K562 (cell line): ENCODE data around the gene OR2B2. TPM values are rescaled to one million over a fixed set of nuclear protein-coding genes. Genes with fewer than 3 reads are reported as not detected.
A peak's percentile ranks its signal among the peaks of the same experiment; 100 is the strongest.

ENCODE experiments used
- ETV1 ChIP-seq: fragments of 450-650 bp; conservative IDR thresholded peaks from 2 replicates; pipeline ENCODE4 v1.6.1; 2016; ENCODE audit warnings: missing genetic modification characterization, control low read depth, low read depth, missing compliant biosample characterization
- FOXP1 ChIP-seq: sonication (generic); formaldehyde crosslinking; IDR thresholded peaks from 2 replicates; pipeline ENCODE4 v1.8.0; 2022; ENCODE audit warnings: mild to moderate bottlenecking, missing genetic modification reagents
- HES1 ChIP-seq: fragments of 450-650 bp; IDR thresholded peaks from 2 replicates; pipeline ENCODE4 v1.6.1; 2016; ENCODE audit warnings: low read depth, mild to moderate bottlenecking, moderate library complexity
- SMAD3 ChIP-seq: fragments of 450-650 bp; formaldehyde crosslinking; conservative IDR thresholded peaks from 2 replicates; pipeline ENCODE4 v1.4.0; 2020; ENCODE audit warnings: mild to moderate bottlenecking
- YY1 ChIP-seq, 3 experiments: IDR thresholded peaks; 2 replicates each; pipeline ENCODE4 v1.6.1; 2011; ENCODE audit warnings: low read length in 2 of 3, mild to moderate bottlenecking in 2 of 3, moderate library complexity in 2 of 3, borderline replicate concordance in 1 of 3, control low read depth in 1 of 3, low read depth in 1 of 3; ENCODE audit not compliant: insufficient read depth in 3 of 3, insufficient replicate concordance in 2 of 3, control insufficient read depth in 1 of 3, insufficient read length in 1 of 3; ENCODE audit errors: extremely low read depth in 1 of 3
- ZNF639 ChIP-seq, 2 experiments: fragments of 200-800 bp in 1 of 2; sonication (Bioruptor generic) in 1 of 2; sonication (generic) in 1 of 2; formaldehyde crosslinking in 1 of 2; IDR thresholded peaks in 1 of 2; conservative IDR thresholded peaks in 1 of 2; 2 replicates each; pipeline versions ENCODE4 v1.5.0 to v1.6.1; 2016 to 2020; ENCODE audit warnings: missing compliant biosample characterization in 1 of 2, missing genetic modification characterization in 1 of 2, missing genetic modification reagents in 1 of 2
- ZNF785 ChIP-seq: fragments of 250-450 bp; sonication (Bioruptor Pico); IDR thresholded peaks from 2 replicates; pipeline ENCODE4 v1.4.0; 2020; ENCODE audit warnings: mild to moderate bottlenecking
- polyA plus RNA-seq, 8 experiments: library from polyadenylated mRNA; depleted of rRNA in 4 of 8; stranded (reverse) in 5 of 8; unstranded in 3 of 8; fragments of >200 nt; fragmentation: Nextera tagmentation in 2 of 8; fragmentation: Illumina TruSeq in 1 of 8; extraction: Ambion mirVana in 2 of 8; extraction: Trizol in 1 of 8; gene quantifications; 2 replicates each; pipeline versions ENCODE4 v1.2.1 to v1.2.3, GENCODE V29; 2011 to 2014; ENCODE audit warnings: inconsistent platforms in 1 of 8, missing spikeins in 1 of 8
- total RNA-seq, 7 experiments: library from RNA; depleted of rRNA in 6 of 7; stranded (reverse); fragments of >200 nt in 6 of 7; fragmentation: Illumina TruSeq in 2 of 7; extraction: Trizol in 2 of 7; gene quantifications; 2 replicates each; pipeline versions ENCODE4 v1.2.1 to v1.2.3, GENCODE V29; 2011 to 2021; ENCODE audit warnings: low replicate concordance in 1 of 7

The OR2B2 gene
- total and polyA plus RNA-seq, 9 of the 15 experiments (the other 6 are each of a cell fraction or from before 2014, with no cell fraction given) = 0.24 TPM; not detected in 8

- TF ChIP-seq ZNF785 (CRISPR knock-in tag) = no peak
- TF ChIP-seq ETV1 (tag) = no peak
- TF ChIP-seq SMAD3 (CRISPR knock-in tag) = no peak
- TF ChIP-seq HES1 = no peak
- TF ChIP-seq YY1 (IDR thresholded peaks at IDR 0.05; ENCODE audit: borderline replicate concordance in 1 of 3, control insufficient read depth in 1 of 3, extremely low read depth in 1 of 3, insufficient read depth in 3 of 3, insufficient read length in 1 of 3, insufficient replicate concordance in 2 of 3, low read depth in 1 of 3, low read length in 2 of 3) = peak in 2 of 3 experiments; percentile 19 to 72
- TF ChIP-seq ZNF639 (CRISPR knock-in tag; conservative IDR thresholded peaks at IDR 0.05 in 1 of 2, IDR thresholded peaks at IDR 0.05 in 1 of 2) = no peak
- 0 out of 2 replicates have a peak, but pooled peaks have one; percentile 22 for TF ChIP-seq FOXP1 (CRISPR knock-in tag)
These were observed 47.0 kb downstream of the OR2B2 start (continued) for GRCh38 chr6:27864906-27865849.
